Thyroid gland (tissue), 4 donors: ENCODE results near the gene GABRA6.

ENCODE experiments used
- CTCF ChIP-seq, 6 experiments: fragments of 200-600 bp in 3 of 6; fragments of 450-650 bp in 3 of 6; sonication (generic) in 3 of 6; IDR thresholded peaks; one replicate each; pipeline ENCODE4 v1.5.1; 2016 to 2019; ENCODE audit warnings: antibody characterized with exemption in 6 of 6, mild to moderate bottlenecking in 2 of 6, inconsistent platforms in 1 of 6, moderate library complexity in 1 of 6
- POLR2A ChIP-seq, 2 donors: fragments of 450-650 bp; IDR thresholded peaks; one replicate each; pipeline ENCODE4 v1.6.1; 2017; ENCODE audit warnings: antibody characterized with exemption in 2 of 2, mild to moderate bottlenecking in 2 of 2, moderate library complexity in 1 of 2

- TF ChIP-seq CTCF (IDR thresholded peaks at IDR 0.05), result no peak
- no peak for TF ChIP-seq POLR2A (IDR thresholded peaks at IDR 0.05)
Measured at GRCh38 chr5:161663431-161663830, 22.1 kb upstream of the GABRA6 start.
